Activated T-helper 9 cell treated with anti-CD3 and anti-CD28 coated beads, Interleukin-2, amount 50 U/mL, for 16 hours (primary cell): ENCODE measurements around the gene TCF12.
"Not testable (repeated sequence)": the region's sequence is repeated elsewhere in the genome, so short reads cannot be mapped to it uniquely, and the experiment has no call there.

Experiments
- DNase-seq: peaks from one replicate; pipeline ENCODE4 v3.0.0-alpha.2; 2020; ENCODE audit warnings: low read depth

Gene TCF12

DNA sequence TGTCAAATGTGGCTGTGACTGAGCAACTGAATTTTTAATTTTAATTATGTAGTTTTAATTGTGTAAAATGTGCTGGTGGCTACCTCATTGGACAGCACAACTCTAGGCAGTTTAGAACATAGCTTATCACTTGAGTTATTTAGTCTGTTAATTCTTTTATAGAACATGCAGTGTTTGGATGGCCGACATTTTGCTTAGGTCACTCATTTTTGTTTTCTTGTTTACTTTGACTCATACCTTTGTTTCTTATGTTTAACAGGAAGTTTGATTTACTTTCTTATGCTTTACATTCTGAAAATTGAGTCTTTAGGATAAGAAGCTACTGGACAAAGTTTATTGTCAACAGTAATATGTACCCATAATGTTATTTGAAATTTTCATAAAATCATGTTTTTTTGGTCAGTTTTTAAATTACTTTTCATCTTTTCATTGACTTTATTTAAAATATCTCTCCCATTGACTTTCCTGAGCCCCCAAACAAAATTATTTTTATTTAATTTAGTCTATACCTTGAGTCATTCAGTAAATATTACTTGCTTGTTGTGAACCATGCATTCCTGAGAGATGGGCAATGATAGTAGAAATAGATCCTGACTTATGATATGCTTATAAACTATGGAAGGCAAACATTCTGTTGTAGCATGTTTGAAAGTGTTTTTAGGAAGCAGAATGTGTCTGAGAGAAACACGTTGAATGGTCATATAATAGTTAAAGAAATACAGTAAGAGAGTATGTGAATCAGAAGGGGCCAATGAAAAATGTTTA, 60.6 kb downstream of the TCF12 start:
- DNase-seq, result no peak

DNA sequence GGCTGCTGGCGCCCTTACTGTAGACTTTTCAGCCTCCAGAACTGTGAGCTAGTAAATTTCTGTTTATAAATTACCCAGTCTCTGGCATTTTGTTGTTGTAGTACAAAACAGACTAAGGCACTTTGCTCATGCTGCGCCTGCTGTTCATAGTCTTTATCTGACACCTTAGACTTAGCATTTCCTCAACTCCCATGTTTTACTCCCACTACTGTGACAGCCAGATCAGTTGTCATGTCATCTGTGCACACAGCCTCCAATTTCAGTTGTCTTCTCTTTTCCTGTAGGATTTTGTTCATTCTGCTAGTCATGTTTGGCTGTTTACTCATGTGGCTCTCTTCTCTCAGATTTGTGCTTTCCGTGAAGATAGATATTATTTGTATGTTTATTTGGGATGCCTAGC, 62.0 kb downstream of the TCF12 start:
- no peak for DNase-seq

DNA sequence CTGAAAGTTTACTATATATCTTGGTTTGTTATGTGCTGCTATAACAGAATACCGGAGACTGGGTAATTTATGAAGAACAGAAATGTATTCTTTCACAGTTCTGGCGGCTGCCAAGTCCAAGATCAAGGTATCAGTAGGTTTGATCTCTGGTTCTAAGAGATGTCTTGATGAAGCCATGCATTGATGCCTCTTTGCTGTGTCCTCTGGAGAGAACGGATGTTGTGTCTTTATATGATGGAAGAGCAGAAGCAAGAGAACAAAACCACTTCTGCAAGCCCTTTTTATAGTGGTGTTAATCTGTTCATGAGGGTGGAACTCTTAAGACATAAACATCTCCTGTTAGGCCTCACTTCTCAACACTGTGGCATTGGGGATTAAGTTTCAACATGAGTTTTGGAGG, 62.7 kb downstream of the TCF12 start:
- no peak for DNase-seq

DNA sequence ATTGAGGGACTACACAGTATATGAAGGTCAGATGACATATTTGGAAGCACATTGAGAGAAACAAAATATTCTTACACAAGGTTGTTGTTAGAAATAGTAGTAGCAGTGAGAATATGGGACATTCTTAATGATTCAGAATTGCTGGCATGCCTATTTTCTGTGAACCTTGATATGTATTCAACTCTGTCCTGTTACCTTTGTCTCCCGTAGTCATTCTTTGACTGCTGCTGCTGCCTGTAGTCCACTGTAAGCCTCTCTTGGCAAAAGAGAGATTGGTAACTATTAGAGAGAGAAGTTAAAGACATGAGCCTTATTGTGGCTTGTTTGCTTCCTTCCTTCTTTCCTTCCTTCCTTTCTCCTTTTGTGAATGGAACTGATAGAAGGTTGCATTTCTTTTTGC, 64.5 kb downstream of the TCF12 start:
- DNase-seq, result no peak

DNA sequence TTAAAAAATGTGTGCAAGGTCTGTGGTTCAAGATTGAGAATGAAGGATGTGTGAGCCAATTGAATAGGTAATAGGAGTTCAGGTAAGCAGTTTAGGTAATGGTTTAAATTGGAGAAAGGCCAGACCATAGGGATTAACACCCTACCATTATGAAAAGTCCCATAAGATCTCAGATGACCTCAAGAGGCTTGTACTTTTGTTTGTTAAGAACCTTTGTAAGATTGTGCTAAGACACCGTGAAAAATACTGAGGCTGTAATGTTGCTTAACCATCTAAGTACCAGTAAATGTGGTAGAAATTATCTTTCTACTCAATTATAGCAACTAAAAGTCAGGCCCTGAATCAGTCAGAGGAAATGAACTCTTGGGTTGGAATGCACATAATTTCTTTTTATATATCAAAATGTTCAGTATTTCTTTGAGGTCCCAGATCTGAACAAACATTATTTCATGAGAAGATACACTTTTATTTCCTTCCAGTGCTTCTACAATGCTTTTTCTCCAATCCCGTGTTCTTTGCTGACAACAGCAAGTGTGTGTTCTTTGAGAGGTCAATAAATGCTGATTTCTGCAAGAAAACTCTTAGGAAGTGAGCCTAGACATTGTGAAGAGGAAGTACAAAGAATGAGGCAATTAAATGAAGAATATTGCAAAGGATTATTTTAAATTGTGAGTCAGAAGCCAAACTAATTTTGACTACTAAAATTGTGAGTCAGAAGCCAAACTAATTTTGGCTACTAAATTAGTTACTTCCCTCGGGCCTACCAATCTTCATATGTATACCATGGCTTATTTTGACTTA, 66.4 kb downstream of the TCF12 start:
- no peak for DNase-seq

DNA sequence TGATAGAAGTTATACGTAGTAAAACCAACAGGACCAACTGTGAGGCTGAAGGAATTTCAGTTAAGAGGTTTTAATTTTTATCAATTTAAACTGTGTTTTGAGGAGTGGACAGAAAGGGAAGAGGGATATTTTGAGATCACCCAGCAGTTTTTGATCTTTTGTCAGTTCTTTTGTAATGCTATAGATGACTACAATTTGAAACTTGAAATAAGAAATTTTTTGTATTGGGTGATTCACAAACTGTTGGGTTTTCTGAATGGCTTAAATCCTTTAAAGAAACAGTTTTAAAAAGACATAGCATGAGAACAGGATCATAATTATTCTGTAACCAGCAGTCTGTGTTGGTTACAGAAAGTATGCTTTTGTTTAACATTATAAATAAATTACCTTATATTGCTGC, 67.4 kb downstream of the TCF12 start:
- DNase-seq, result no peak

DNA sequence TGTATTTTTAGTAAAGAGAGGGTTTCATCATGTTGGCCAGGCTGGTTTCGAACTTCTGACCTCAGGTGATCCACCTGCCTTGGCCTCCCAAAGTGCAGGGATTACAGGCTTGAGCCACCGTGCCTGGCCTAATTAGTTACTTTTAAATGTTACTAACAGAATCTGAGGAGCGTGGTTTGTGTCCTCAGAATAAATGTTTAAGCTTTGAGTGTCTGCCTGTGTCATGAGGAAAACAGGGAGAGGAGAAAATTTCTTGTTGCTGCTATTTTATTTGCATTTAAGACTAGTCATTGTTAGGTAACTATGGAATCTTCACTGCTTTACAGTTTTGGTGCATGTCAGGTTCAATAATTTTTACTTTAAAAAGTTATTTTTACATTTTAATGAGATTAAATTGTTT, 68.8 kb downstream of the TCF12 start:
- no peak for DNase-seq

DNA sequence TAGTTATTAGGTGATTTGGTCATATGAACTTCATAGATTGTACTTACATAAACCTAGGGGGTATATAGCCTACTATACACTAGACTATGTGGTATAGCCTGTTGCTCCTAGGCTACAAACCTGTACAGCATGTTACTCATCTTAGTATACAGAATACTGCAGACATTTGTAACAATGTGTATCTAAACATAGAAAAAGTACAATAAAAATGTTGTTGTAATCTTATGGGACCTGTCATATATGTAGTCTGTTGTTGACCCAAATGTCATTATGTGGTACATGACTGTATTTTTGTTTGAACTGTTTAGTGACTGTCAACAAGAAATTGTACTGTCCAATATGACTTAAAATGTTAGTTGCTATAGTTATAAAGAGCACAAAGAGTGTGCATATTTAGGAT, 69.8 kb downstream of the TCF12 start:
- DNase-seq, result no peak

DNA sequence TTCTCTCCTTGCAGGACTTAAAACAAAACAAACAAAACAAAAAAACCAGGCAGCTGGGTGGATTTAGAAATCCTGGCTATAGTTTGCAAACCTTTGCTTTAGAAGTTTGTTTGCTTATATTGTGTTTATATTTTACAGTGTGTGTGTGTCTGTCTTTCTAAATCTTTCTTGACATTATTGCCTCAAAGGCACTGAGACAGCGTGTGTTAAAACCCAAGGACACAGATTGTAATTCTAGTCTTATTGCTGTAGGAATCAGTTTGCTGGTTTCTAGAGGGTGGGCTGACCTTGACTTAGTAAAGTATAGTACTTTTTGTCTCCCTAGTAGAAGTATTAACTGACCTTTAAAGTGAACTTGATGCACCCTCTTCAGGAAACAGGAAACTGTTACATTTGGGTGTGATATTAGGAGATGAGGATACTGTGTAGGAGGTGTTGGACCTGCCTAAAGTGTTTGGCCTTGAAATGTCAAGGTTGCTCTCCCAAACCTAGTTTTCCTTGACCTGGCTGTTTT, 71.0 kb downstream of the TCF12 start:
- DNase-seq, result no peak

DNA sequence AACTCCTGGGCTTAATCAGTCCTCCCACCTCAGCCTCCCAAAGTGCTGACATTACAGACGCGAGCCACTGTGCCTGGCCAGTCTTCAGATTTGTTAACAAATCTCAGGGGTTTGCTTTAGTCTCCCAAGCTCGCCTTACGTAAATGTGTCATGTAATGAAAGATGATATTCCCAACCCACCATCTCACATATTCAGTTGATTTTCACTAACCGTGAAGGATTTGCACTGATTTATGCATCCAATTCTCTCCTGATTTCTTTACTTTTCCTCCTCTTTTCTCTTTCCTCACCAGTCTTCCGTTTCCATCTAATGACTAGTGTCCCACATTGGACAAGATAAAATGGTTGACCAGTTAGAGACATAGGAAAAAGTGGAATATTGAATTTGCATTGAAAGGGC, 72.6 kb downstream of the TCF12 start:
- DNase-seq, result no peak

DNA sequence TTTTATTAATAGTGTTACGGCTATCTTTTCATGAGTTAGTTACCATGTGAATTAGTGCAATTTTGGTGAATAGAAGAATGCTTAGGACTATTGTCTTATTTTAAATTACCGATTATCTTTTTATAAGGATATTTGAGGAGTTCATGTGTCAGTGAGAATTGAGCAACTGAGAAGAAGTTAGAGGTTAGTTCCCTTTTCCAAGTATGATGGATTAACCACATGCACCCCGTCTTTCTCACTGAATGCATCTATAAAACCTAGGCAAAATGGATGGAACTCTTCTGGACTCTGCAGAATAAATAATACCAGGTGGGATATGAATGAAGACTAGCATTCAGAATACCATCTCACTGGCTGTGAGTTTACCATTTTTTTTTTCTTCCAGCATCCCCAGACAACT, 74.3 kb downstream of the TCF12 start:
- DNase-seq, result no peak

DNA sequence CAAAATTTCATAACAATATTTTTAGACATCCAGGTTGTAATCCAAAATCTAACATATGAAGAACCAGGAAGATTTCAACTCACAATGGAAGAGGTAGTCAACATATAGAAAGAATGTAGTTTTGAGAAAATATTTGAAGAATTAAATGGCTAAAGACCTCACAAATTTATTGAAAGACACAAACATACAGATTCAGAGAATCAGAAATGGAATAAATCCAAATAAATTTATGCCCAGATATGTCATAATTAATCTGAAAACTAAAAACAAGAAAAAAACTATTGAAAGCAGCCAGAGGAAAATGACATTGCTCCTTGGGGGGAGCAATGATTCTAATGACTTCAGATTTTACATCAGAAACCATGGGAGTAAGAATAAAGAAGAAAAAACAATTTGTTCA, 75.8 kb downstream of the TCF12 start:
- DNase-seq, result no peak

DNA sequence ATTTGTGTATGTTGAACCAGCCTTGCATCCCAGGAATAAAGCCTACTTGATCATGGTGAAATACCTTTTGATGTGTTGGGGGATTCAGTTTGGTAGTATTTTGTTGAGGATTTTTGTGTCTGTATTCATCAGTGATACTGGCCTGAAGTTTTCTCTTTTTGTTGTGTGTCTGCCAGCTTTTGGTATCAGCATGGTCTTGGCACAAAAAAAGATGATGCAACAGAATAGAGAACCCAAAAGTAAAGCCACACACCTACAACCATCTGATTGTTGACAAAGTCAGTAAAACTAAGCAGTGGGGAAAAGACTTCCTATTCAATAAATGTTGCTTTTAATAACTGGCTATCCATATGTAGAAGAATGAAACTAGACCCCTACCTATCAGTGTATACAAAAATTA, 77.6 kb downstream of the TCF12 start:
- no peak for DNase-seq

DNA sequence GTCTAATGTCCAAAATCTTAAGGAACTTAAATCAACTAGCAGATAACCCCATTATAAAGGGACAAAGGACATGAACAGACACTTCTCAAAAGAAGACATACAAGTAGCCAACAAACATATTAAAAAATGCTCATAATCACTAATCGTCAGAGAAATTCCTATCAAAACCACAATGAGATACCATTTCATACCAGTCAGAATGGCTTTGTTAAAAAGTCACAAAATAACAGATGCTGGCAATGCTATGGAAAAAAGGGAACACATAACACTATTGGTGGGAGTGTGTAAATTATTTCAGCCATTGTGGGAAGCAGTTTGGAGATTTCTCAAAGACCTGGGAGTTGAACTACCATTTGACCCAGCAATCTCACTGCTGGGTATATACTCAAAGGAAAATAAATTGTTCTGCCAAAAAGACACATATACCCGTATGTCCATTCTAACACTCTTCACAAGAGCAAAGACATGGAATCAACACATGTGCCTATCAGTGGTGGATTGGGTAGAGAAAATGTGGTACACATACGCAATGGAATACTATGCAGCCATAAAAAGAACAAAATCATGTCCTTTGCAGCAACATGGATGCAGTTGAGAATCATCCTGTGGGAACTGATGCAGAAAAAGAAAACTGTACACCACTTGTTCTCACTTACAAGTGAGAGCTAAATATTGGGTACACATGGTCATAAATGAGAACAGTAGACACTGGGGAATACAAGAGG, 78.5 kb downstream of the TCF12 start:
- no peak for DNase-seq

DNA sequence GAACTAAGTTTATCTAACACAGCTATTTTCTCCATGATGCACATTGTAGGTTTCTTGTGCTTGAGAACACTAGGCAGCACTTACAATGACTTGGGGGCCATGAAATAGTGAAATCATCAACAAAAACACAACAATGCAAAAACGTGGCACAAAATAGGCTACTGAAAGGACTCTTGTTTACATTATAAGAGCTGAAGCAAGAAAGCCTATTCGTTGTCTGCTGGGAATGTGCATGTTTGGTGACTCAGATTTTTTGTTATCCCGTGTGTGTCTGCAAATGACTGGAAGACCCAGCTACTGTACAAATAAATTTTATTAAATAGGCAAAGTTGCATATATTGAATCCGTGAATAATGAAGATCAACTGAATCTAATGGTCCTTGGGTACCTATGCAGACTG, 85.0 kb downstream of the TCF12 start:
- DNase-seq, result no peak

DNA sequence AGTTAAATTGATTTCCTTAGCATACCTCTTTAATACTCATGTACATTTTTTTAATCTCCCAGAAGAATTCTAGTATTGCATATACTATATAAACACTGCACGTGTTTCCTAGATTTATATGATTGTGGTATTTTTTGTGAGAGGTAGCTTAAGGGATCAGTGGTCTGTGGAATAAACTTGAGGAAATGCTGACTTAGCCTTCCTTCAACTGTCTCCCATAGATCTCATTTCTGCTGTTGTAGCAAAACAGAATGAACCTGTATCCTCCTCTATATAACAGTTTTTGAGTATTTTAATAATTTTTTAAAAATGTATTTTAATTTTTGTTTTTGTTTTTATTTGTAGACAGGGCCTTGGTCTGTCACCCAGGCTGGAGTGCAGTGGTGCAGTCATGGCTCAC, 86.8 kb downstream of the TCF12 start:
- no peak for DNase-seq

DNA sequence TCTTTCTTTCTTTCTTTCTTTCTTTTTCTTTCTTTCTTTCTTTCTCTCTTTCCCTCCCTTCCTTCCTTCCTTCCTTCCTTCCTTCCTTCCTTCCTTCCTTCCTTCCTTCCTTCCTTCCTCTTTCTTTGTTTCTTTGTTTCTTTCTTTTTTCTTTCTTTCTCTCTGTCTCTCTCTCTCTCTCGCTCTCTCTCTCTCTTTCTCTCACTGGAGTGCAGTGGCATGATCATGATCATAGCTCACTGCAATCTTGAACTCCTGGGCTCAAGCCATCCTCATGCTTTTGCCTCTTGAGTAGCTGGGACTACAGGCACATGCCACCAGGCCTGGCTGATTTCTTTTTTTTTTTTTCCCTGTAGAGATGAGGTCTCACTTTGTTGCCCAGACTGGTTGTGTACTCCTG, 89.4 kb downstream of the TCF12 start:
- DNase-seq, result not testable (repeated sequence)

DNA sequence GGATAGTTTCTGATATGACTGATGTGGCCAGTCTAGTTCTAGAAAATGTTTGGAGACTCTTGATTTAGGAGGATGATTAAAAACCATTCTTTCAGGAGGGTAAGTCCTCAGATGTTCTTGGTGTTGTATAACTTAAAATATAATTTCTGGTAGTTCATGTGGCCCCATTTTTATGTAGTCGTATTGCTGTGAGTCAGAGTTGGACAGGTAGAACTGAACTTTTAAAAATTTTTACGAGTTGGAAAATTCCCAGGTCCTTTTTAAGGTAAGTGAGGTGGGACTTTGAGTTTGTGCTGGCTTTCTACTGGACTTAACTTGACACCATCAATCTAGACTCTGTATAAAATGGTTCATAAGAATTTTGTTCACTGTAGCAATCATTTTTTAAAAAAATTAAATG, 92.3 kb downstream of the TCF12 start:
- DNase-seq, result no peak

DNA sequence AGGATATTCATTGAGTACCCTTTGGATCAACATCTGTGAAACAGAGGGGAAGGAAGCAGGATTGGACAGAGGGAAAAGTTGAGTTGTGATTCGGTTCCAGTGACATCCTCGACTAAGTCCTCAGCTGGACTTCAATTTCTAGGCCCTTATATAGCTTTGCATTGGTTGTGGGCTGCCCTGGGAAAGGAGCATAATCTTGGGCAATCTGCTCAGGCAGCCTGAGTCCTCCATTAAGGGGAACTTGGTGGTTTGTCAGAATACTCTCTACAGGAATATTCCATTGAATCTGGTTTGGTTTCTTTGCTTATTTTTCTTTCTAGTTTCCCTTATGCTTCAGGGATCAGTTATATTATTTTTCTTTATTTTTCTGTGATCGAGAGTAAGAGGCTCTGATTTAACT, 94.1 kb downstream of the TCF12 start:
- DNase-seq, result no peak

DNA sequence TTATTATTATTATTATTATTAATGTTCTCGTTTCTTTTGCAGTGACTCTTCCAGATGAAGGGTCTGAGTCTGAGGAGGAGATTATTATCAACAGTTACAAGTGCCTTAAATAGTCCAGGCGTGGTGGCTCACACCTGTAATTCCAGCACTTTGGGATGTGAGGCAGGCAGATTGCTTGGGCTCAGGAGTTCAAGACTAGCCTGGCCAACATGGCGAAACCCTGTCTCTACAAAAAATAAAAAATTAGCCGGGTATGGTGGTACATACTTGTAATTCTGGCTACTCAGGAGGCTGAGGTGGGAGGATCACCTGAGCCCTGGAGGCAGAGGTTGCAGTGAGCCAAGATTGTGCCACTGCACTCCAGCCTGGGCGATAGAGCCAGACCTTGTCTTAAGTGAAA, 96.5 kb downstream of the TCF12 start:
- not testable (repeated sequence) for DNase-seq

DNA sequence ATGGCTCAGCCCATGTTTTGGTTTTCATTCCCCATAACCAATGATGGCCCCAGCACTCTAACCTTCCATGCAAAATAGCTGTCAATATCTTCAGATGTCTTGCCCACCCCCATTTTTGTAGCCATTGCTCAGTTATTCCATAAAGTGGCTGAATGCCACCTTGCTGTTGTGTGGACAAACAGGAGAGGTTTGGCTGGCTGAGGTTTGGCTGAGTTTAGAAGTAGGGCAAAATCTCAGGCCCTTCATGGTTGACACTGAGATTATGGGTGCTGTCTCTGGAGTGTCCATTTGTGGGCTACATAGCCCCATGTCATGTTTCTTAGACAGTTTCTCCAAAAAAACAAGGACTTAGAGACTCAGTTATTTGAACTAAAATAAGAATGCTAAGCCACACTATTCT, 96.9 kb downstream of the TCF12 start:
- DNase-seq, result no peak

DNA sequence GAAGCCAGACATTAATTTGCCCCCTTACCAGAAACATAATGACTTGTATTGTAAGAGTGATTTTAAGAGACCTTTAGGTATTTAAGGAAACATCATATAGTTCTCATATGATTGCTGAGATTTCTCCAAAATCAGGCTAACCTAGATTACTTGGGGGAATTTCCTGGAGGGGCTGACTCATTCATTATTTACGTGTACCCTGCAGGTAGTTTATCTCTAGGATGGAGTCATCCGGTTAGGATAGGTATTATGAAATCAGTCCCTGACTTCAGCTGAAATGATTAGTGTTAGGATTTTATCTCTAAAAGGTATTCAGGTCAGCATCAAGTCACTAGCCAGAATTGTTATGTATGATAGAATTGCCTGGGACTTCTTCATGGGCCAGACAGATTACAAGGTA, 97.5 kb downstream of the TCF12 start:
- no peak for DNase-seq

DNA sequence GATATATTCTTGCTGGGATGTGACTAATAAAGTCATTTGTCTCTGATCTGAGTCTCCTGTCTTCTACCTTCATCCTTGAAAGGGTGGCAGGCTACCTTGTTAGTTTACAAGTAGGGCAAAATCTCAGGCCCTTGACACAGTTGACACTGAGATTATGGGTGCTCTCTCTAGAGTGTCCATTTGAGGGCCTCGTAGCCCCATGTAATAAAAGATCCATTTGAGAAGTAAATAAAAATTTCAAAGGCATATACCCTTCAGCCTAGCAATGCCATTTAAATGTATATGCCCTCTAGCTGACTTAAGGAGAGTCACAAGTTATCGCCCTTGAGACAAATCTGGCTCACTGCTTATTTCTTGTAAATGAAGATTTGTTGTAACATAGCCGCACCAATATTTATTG, 98.6 kb downstream of the TCF12 start:
- DNase-seq, result no peak
